ENCODE measurements around the gene USP48. TPM values are rescaled to one million over a fixed set of nuclear protein-coding genes. Genes with fewer than 3 reads are reported as not detected.

USP48 gene
- total and polyA plus RNA-seq, 2 of the 4 experiments (the other 2 are of a cell fraction): 24.7 to 25.0 TPM

DNA sequence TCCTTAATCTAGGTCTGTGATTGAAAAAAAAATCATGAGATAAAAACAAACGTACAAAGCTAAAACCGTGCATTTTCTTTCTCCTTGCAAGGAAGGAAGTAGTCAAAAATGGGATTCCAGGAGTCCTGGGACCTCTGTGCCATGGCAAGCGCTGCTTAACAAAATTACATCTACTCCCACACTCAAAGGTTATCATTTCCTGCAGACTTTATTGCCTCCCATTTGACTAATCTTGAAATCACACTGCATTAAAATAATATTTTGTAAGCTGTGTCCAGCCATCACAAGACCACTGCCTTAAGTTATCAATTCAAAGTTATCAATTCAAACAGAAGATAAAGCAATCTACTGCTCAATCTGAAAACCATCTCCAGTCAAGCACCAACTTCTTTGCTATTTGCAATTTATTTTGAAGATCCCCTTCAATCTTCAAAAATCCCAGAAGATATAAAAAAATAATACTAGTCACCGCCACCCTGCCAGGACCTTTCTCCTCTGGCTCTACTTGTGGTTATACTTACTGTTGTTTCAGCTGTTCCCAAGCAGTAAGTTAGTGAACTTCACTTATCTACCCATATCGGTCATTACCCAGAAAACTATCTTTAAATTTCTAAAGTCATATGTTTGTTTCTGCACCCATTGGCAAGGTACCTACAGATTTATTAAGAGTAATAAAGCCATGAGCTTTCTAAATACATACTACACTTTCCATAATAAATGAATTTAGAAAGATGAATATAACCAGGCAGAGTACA lies 75.7 kb downstream of the USP48 start (continued):
- TF ChIP-seq ELK1 (IDR thresholded peaks at IDR 0.05; ENCODE audit: borderline replicate concordance, low read depth, low read length): no peak

DNA sequence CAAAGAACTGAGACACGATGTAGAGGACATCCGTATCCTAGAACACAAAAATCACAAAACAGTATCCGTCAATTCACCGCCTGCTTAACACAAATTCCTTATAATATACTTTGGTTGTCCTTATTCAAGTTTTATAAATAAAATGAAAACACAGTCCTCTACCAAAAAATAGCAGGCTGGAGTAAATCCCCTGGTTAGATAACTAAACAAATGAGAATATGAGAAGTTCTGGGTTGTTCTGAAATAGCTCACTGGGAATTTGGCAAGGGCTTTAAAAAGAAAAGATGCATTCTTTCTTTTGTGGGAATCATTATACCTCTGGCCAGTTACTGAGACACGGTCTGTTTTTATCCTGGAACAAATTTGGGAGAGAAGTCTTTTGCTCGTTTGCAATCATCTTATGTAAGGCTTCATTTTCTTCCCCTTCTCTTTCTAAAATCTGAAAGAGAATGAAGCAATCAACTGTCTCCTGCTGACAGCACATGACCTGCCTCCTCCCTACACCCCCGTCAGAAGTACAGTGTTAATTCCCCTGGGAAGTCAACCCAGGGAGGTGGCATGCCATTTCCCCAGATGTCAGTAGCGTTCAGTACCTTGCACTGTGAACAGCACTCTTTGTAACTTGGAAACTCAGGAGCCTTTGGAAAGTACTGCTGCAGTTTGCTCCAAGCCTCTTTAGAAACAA lies 76.7 kb downstream of the USP48 start:
- Histone ChIP-seq H4K5ac (ENCODE audit: low read depth, low read length) (no peak overlapping the region), H3K56ac (ENCODE audit: extremely low read depth, insufficient read depth, low read length) (no peak overlapping the region), H2BK15ac (ENCODE audit: low read depth, low read length) (no peak overlapping the region), H3K79me1 (ENCODE audit: low read depth in 1 of 2, low read length in 2 of 2) (peaks cover 14 to 48% of the 10 kb centered on the region in 2 experiments; a peak in 3 of 4 replicates), H2AFZ (replicated peaks; ENCODE audit: low read length, poor library complexity) (no peak overlapping the region), H3K4me2 (ENCODE audit: low read depth, low read length) (no peak overlapping the region), H2AK5ac (ENCODE audit: low read depth, low read length) (no peak overlapping the region), H2AK9ac (replicated peaks; ENCODE audit: low read depth, low read length, poor library complexity) (no peak overlapping the region), H3K27ac (ENCODE audit: insufficient read depth, low read length) (no peak overlapping the region), H3K9me3 (ENCODE audit: control insufficient read depth, insufficient read depth, low read length) (no peaks in the 10 kb centered on the region), H4K8ac (ENCODE audit: low read depth in 2 of 2, low read length in 2 of 2) (no peak overlapping the region), H3K4ac (ENCODE audit: low read depth, low read length) (no peak overlapping the region), H3K9me1 (ENCODE audit: insufficient read depth, low read length) (no peaks in the 10 kb centered on the region; the same call in 1 of the 2 replicates), H2BK120ac (ENCODE audit: low read depth, low read length) (no peak overlapping the region), H2BK20ac (ENCODE audit: low read depth, low read length) (no peak overlapping the region), H2BK5ac (ENCODE audit: low read depth, low read length, poor library complexity, severe bottlenecking) (no peak overlapping the region), H3K4me1 (ENCODE audit: control insufficient read depth, insufficient read depth, low read length) (peaks cover 10% of the 10 kb centered on the region), H3K18ac (ENCODE audit: low read depth, low read length) (no peak overlapping the region), H3K36me3 (ENCODE audit: control insufficient read depth, insufficient read depth, low read length) (peaks cover 20% of the 10 kb centered on the region), H4K91ac (ENCODE audit: insufficient read depth, low read depth, low read length) (no peak overlapping the region), H3K23ac (ENCODE audit: low read depth, low read length) (no peak overlapping the region), H3K4me3 (ENCODE audit: insufficient read depth, low read depth, low read length) (no peak overlapping the region), H4K20me1 (ENCODE audit: insufficient read depth, low read length) (peaks cover 7% of the 10 kb centered on the region; the same call in 1 of the 2 replicates), H3K27me3 (ENCODE audit: control insufficient read depth, insufficient read depth, low read length) (no peaks in the 10 kb centered on the region), H3K14ac (replicated peaks; ENCODE audit: low read depth, low read length) (no peak overlapping the region), H3K9ac (ENCODE audit: low read depth, low read length) (no peak overlapping the region)
- BruUV-seq (replicated peaks): no TSS peak
- no CpG with 5 or more reads among the region's 8 CpGs for WGBS, 2 experiments (ENCODE audit: extremely low coverage in 2 of 2, insufficient read length in 1 of 2)
- POLR2A ChIA-PET (ENCODE audit: unreplicated experiment): no interaction called here
- dilution Hi-C loops (cut with HindIII; ENCODE audit: low sequenced_read_pairs, unreplicated experiment): no loop called here
- DNase-seq (peak; percentile 43), ATAC-seq (ENCODE audit: low read depth) (peak; percentile 40; the same call in 1 of the 2 replicates)
- in situ Hi-C loops (cut with MboI; ENCODE audit: low sequenced_read_pairs): loop anchor here (25.0 kb wide), 1 partner anchor 256 kb away; no protein-coding TSS in a partner anchor
- CTCF ChIA-PET: interaction anchor here (0.8 kb wide), 1 partner anchor 12 kb away, joined by 4 read pairs; no protein-coding TSS in a partner anchor
- 0 out of 2 replicates have a peak, but pooled peaks have one; percentile 30 for TF ChIP-seq CEBPB (IDR thresholded peaks at IDR 0.05; ENCODE audit: low read depth, low read length)
- peak; percentile 52; the same call in 1 of the 2 replicates for TF ChIP-seq MXI1 (IDR thresholded peaks at IDR 0.05; ENCODE audit: borderline replicate concordance, low read depth, low read length)
- TF ChIP-seq CTCF (conservative IDR thresholded peaks at IDR 0.05; ENCODE audit: low read depth, low read length): no peak
- intact Hi-C loops (cut with micrococcal nuclease): loop anchor here (5.0 to 10.0 kb wide), 2 partner anchors 36 to 259 kb away; no protein-coding TSS in a partner anchor

Measured in IMR-90 (cell line).